GM12892 (cell line): ENCODE measurements around the gene DOCK10.

Source experiments
- DNase-seq: peaks from one replicate; pipeline ENCODE4 v3.0.0; 2011; ENCODE audit not compliant: insufficient read length
- FAIRE-seq: peaks from 2 replicates; lab custom pipeline; 2011; peaks lifted over from hg19 to GRCh38; lab: Jason Lieb, UNC
- POLR2A ChIP-seq: IDR thresholded peaks from 2 replicates; pipeline ENCODE4 v1.6.1; 2011; ENCODE audit warnings: low read depth, low read length, control low read depth
- POLR2AphosphoS5 ChIP-seq: IDR thresholded peaks from 2 replicates; pipeline ENCODE4 v1.6.1; 2011; ENCODE audit warnings: low read depth, low read length, control low read depth
- TAF1 ChIP-seq: IDR thresholded peaks from 2 replicates; pipeline ENCODE4 v1.6.1; 2011; ENCODE audit warnings: low read depth, mild to moderate bottlenecking, control low read depth, low read length, borderline replicate concordance

The DOCK10 gene

DNA sequence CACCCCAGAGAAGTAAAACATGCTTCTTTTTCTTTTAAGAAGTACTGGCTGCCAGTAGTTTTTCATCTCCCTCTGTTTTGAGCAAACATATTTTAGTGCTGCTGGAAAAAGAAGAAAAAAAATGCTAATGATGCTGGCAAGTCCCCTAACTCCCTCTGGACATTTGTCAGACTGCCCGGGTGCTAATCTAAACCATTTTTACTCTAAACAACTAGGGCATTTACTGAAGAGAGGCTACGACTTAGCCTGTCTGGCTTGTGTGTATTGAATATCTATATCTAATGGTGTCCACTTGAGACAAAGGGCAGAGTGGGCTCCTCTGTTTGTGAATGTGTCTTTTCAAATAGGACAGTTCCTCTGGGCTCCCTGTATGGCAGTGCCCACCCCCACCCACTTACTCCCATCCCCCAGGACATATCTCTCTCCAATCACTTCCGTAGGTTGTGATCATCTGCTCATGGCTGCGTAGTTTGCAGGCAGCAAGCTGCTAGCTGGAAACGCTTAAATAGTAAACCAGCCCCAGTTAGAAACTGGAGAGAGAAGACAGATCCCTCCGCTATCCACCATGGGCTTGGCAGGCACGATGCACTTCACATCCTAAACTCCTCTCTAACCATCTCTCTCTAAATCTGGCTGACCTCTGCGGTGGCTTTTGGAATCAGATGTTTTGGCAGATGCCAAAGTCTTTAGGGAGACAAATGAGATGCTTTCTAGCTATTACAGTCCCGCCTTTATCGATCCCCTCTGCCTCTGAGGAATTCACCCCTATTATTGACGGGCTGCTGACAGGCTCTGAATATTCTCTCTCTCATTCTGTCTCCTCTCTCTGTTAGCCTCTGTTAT is 58.3 kb downstream of the DOCK10 start:
- DNase-seq = no peak
- FAIRE-seq = no peak
- TF ChIP-seq POLR2AphosphoS5 (no peak), POLR2A (no peak), TAF1 (no peak)

- FAIRE-seq (peak; percentile 44), DNase-seq (no peak)
- no peak for TF ChIP-seq POLR2A
- TF ChIP-seq TAF1 = no peak
- no peak for TF ChIP-seq POLR2AphosphoS5
Measured at GRCh38 chr2:224982910-224983711, 59.2 kb downstream of the DOCK10 start.

- no peak for DNase-seq
- no peak for FAIRE-seq
- TF ChIP-seq TAF1 = no peak
- no peak for TF ChIP-seq POLR2AphosphoS5
- TF ChIP-seq POLR2A = no peak
Measured at GRCh38 chr2:224982226-224982625, 60.0 kb downstream of the DOCK10 start.

DNA sequence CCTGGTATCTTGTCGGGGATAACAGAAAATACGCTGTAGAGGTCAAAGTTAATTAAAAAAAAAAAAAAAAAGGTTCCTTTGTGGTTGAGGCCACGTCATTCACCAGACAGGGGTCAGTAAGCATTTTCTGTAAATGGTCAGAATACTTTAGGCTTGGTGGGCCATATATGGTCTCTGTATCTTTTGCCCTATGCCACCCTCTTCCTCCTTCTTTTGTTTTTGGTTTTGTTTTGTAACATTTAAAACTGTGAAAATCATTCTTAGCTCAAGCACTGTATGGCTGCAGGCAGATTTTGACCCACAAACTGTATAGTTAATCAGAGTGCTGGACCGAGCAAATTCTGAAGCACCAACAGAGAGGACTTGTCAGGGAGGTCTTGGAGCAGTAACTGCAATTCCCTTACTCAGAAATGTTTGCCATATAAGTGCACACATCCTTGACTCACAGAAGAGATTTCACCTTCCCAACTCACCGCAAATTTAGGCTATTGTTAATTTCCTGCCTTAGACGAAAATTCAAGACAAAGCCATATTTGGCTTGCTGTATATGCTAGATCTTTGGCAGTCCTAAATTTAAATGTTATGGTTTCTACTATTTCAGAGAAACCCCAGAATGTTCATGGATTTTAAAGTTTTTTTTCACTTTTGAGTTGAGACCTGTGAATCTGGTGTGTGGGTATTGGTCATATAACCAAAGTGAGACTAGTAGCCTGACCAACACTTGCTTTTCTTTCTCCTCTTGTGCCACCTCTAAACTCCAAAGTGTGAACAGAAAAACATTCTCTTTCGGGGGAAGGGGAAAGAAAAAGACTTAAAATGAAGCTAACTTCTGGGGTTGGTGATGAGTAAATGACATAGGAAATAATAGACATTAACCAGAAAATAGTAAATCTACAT is 65.4 kb downstream of the DOCK10 start:
- peak; percentile 66 for FAIRE-seq
- TF ChIP-seq TAF1 = no peak
- TF ChIP-seq POLR2AphosphoS5 = no peak
- TF ChIP-seq POLR2A = no peak
- DNase-seq = no peak

DNA sequence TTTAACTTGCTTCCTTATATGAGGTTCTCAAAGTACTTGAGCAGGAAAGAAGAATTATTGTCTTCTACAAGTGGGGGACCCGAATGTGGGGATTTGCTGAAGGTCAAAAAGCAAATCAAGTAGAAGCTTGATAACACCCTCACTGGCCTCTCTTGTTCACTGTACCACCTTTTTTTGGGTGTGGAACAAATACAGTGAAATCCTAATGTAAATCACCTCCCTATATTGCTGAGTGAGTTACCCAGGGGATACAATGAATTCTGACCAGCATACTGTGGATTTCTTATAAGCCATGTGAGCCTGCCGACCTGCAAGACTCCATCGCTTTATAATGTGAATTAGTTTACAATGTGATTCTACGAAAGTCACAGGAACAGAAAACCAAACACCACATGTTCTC is 66.5 kb downstream of the DOCK10 start:
- FAIRE-seq (no peak), DNase-seq (no peak)
- TF ChIP-seq TAF1 (no peak), POLR2A (no peak)

DNA sequence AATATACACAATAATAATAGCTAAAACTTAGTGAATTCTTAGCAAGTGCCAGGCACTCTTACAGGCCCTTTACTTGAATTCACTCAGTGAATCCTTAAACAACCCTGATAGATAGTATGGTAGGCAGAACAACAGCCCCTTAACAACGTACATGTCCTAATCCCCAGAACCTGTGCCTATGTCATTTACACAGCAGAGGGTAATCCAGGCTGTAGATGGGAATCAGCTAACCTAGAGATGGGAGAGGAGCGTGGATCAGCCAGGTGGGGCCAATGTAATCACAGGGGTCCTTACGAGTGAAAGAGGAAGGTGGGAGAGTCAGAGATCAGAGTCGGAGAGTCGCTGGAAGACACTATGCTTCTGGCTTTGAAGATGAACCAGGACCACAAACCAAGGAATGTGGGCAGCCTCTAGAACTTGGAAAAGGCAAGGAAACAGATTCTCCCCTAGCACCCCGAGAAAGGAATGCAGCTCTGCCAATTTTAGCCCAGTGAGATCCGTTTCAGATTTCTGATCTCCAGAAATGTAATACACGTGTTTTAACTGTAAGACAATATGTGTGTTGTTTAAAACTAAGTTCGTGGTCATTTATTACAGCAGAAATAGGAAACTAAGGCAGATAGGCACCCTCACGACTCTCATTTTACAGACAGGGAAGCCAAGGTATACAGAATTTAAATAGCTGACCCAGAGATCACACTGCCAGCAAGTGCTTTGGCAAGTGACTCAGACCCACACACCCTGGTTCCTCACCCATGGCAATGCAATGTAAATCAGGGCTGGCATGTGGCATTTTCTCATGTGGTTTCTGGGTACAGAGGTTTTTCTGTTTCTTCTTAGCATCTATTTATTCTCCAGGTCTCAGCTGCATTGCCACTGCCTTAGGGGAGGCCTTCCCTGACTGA is 68.9 kb downstream of the DOCK10 start:
- no peak for DNase-seq
- TF ChIP-seq TAF1 = no peak
- TF ChIP-seq POLR2A = no peak
- no peak for TF ChIP-seq POLR2AphosphoS5
- peak; percentile 9 for FAIRE-seq

DNA sequence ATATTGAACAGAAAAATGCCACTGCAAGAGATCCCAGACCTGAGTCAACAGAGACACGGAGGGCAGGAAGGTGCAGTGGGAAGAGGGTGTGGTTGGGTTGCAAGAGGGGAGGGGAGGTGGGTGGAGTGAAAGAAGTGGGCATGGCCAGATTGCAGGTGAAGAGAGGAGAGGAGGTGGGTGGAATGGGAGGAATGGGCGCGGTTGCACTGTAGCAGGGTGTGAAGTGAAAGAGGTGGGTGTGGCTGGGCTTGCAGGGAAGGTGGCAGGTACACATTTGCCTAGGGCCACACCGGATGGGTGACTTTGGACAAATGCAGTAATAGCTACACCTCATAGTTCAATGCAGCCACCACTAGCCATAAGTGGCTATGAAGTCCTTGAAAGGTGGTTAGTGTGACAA is 71.1 kb downstream of the DOCK10 start:
- TF ChIP-seq POLR2A (no peak), POLR2AphosphoS5 (no peak), TAF1 (no peak)
- peak; percentile 30 for FAIRE-seq
- no peak for DNase-seq

DNA sequence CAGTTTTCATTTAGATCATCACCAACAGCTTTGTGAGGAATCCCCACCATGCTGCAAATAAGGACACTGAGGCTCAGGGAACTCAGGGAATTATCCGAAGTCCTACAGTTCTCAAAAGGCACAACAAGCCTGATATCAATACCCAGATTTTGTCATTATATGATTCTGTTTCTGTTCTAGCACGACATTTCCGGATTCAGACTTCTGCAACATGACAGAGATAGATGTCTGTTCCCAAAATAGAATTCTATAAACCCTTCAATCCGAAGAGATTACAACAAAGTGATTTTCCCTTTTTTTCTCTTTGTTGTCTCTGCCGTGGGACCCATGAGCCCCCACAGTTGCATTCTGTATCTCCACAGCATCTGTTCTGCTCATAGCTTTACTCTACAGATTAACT is 72.0 kb downstream of the DOCK10 start:
- DNase-seq = no peak

GRCh38 chr2:224969633-224970260 is 72.5 kb downstream of the DOCK10 start:
- FAIRE-seq = peak; percentile 21
- TF ChIP-seq POLR2A (no peak), TAF1 (no peak), POLR2AphosphoS5 (no peak)
- DNase-seq = no peak

More for the DNA sequence above, 72.0 kb downstream of the DOCK10 start:
- TF ChIP-seq POLR2AphosphoS5 (no peak), POLR2A (no peak), TAF1 (no peak)
- FAIRE-seq = no peak

DNA sequence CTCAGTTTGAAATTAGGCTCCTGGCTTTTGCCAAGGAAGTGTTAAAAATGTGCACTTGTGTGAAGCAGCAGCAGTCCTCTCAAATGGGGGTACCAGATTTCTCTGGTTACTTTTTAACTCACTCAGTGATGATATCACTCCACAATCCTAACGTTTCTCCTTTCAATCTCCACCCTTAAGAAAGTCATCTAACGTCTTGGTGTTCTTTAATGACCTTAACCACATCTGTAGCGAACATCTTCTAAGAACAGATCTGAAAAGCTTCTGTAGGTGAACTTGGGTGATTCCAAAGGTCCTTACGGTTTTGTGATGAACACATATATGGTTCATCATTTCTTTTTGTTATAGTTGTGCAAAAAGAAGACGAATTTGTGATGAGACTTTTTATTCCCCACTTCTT is 73.2 kb downstream of the DOCK10 start:
- DNase-seq (no peak), FAIRE-seq (peak; percentile 24)
- no peak for TF ChIP-seq POLR2A
- no peak for TF ChIP-seq POLR2AphosphoS5
- no peak for TF ChIP-seq TAF1
